IMR-90 (cell line): ENCODE results near the gene CLEC5A.

ENCODE experiments used
- BHLHE40 ChIP-seq: fragments of 150-350 bp; IDR thresholded peaks from 2 replicates; pipeline ENCODE4 v1.6.1; 2016; ENCODE audit warnings: mild to moderate bottlenecking, low read depth, low read length
- CEBPB ChIP-seq: IDR thresholded peaks from 2 replicates; pipeline ENCODE4 v1.6.1; 2012; ENCODE audit warnings: low read depth, low read length, improper control_type of control experiment
- CHD1 ChIP-seq: IDR thresholded peaks from 2 replicates; pipeline ENCODE4 v1.6.1; 2012; ENCODE audit warnings: low read depth, low read length, improper control_type of control experiment
- MAZ ChIP-seq: IDR thresholded peaks from 2 replicates; pipeline ENCODE4 v1.6.1; 2012; ENCODE audit warnings: low read depth, mild to moderate bottlenecking, low read length, improper control_type of control experiment, moderate library complexity, borderline replicate concordance
- NFE2L2 ChIP-seq: fragments of 150-350 bp; IDR thresholded peaks from 2 replicates; pipeline ENCODE4 v1.6.1; 2016; ENCODE audit warnings: low read depth, mild to moderate bottlenecking, low read length
- POLR2A ChIP-seq: IDR thresholded peaks from 2 replicates; pipeline ENCODE4 v1.6.1; 2012; ENCODE audit warnings: mild to moderate bottlenecking, low read depth, low read length
- RAD21 ChIP-seq: IDR thresholded peaks from 2 replicates; pipeline ENCODE4 v1.6.1; 2012; ENCODE audit warnings: low read length, improper control_type of control experiment
- RFX5 ChIP-seq: IDR thresholded peaks from 2 replicates; pipeline ENCODE4 v1.8.0; 2012; ENCODE audit warnings: low read depth, mild to moderate bottlenecking, low read length, moderate library complexity
- TF ChIP-seq, protein P1 (sequence below): conservative IDR thresholded peaks from 2 replicates; pipeline ENCODE4 v1.5.1; 2012; ENCODE audit warnings: mild to moderate bottlenecking, low read depth, low read length, improper control_type of control experiment
- TF ChIP-seq, protein P2 (sequence below): fragments of 150-350 bp; IDR thresholded peaks from 2 replicates; pipeline ENCODE4 v1.6.1; 2016; ENCODE audit warnings: low read depth, mild to moderate bottlenecking, low read length, moderate library complexity, borderline replicate concordance

DNA sequence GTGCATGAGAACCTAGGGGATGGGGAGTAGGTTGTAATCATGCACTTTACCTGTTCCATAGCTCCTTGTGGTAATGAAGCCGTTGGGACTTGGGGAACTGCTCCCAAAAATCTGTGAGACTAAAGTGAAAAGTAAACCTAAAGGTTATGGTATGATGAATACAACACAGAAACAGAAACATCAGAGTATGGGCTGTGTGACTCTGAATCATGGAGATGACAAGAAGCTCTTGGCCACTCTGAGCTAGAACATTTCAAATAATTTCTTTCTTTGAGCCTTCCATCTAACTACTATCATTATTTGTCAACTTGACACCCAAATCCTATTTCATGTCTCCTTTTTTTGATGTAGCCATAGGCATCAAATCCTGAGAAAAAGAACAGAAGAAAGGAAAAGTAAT, 2.9 kb downstream of the CLEC5A start:
- TF ChIP-seq POLR2A: no peak
- TF ChIP-seq, protein P1, sequence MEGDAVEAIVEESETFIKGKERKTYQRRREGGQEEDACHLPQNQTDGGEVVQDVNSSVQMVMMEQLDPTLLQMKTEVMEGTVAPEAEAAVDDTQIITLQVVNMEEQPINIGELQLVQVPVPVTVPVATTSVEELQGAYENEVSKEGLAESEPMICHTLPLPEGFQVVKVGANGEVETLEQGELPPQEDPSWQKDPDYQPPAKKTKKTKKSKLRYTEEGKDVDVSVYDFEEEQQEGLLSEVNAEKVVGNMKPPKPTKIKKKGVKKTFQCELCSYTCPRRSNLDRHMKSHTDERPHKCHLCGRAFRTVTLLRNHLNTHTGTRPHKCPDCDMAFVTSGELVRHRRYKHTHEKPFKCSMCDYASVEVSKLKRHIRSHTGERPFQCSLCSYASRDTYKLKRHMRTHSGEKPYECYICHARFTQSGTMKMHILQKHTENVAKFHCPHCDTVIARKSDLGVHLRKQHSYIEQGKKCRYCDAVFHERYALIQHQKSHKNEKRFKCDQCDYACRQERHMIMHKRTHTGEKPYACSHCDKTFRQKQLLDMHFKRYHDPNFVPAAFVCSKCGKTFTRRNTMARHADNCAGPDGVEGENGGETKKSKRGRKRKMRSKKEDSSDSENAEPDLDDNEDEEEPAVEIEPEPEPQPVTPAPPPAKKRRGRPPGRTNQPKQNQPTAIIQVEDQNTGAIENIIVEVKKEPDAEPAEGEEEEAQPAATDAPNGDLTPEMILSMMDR: no peak
- no peak for TF ChIP-seq MAZ
- no peak for TF ChIP-seq BHLHE40
- TF ChIP-seq RAD21: no peak
- no peak for TF ChIP-seq RFX5
- TF ChIP-seq CEBPB: no peak
- no peak for TF ChIP-seq CHD1
- TF ChIP-seq, protein P2, sequence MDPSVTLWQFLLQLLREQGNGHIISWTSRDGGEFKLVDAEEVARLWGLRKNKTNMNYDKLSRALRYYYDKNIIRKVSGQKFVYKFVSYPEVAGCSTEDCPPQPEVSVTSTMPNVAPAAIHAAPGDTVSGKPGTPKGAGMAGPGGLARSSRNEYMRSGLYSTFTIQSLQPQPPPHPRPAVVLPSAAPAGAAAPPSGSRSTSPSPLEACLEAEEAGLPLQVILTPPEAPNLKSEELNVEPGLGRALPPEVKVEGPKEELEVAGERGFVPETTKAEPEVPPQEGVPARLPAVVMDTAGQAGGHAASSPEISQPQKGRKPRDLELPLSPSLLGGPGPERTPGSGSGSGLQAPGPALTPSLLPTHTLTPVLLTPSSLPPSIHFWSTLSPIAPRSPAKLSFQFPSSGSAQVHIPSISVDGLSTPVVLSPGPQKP: no peak
- TF ChIP-seq NFE2L2: no peak
